Stimulated activated CD4-positive, alpha-beta T cell treated with anti-CD3 and anti-CD28 coated beads, Interleukin-12 subunit alpha, Interleukin-12 subunit beta, amount 100 ng/mL, for 24 hours (primary cell): ENCODE data around the gene MYO5C.

ENCODE experiments used
- DNase-seq, 2 experiments: peaks; one replicate each; pipeline ENCODE4 v3.0.0-alpha.2; 2020; ENCODE audit warnings: low read depth in 2 of 2

MYO5C gene

DNA sequence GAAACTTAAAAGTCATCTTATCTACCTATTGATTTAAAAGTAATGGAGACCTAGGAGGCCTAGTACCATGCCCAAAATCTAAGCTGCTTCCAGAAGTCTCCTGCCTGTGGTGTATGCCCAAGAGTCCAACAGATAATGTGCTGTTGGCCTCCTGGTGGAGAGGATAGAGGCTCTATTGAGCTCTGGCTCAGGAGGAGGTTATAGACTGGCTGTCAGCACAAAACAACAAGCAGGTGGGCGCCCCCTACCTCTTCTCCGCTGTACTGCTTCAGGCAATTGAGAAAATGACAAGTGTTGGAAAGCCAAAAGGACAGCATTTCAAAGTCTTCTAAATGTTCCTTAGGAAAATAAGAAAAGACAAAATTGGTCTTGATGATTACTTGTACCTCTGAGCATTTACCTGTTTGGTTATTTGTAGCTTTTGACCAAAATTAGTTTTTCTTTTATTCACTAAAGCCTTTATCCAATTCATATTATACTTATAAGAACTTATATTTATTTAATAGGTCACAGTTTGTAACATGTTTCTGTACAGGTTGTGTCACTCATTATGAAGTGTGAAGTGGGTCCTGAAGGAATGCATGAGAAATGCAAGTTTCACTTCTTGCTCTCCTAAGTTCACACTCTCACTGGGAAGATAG lies 87.2 kb downstream of the MYO5C start:
- DNase-seq, result peak; percentile 35 to 73

DNA sequence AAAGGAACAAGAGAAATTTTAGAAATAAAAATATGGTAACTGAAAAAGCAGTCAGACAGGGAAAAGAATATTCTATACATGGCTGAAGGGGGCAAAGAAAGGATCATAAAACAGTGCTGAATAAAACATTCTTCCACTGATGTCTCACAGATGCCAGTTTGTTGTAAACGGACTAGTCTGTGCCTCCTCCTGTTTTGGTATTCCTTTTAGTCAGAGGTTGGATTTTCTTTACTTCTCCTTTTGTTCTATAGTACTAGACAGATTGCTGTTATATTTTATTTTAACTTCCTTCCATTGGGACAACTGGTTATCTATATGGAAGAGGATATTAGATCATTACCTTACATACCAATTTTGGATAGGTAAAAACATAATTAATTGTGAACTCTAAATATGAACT lies 88.4 kb downstream of the MYO5C start:
- DNase-seq, result no peak

DNA sequence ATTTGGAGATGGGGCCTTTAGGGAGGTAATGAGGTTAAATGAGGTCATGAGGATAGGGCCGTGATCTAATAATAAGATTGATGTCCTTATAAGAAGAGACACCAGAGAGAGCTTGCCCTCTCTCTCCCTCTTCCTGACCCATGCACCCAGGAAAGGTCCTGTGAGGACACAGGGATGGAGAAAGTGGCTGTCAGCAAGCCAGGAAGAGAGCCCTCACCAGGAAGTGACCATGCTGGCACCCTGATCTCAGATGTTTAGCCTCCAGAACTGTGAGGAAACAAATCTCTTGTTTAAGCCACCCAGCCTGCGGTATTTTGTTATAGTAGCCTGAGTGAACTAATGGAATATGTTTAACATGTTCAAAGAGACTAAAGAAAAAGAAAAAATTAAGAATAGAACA lies 89.2 kb downstream of the MYO5C start:
- no peak for DNase-seq

DNA sequence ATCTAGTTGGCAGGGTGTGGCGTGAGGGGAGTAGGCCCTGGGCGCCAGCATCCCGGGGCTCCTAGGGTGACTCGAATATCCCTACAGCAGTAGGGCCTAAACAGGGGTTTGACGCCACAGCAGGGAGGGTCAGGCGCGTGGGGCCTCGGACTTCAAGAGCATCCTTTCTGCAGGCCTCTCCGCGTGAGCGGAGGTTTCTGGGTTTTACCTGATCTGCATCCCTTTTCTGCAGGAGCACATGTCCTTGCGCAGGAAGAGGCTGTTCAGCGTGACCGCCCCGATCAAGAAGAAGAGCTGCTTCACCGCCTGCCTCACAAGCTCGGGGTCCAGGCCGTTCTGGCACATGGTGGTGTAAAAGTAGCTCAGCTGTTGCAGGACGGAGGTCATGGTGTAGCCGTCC lies 90.9 kb downstream of the MYO5C start:
- DNase-seq, result no peak

DNA sequence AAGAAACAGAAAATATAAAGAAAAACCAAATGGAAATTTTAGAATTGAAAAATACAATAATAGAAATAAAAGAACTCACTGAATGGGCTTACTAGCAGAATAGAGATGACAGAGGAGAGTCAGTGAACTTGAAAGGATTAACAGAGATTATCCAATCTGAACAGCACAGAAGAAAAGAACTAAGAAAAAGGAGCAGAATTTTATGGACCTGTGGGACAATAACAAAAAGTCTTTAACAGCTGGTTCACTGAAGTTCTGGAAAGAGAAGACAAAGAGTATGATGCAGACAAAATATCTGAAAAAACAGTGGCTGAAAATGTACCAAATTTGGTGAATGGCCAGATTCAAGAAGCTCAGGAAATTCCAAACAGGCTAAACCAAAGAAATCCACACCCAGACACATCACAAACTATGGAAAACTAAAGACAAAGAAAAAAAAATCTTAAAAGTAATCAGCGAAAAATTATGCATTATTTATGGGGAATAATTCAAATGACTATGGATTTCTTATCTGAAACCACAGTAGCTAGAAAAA lies 94.7 kb downstream of the MYO5C start:
- DNase-seq, result no peak

DNA sequence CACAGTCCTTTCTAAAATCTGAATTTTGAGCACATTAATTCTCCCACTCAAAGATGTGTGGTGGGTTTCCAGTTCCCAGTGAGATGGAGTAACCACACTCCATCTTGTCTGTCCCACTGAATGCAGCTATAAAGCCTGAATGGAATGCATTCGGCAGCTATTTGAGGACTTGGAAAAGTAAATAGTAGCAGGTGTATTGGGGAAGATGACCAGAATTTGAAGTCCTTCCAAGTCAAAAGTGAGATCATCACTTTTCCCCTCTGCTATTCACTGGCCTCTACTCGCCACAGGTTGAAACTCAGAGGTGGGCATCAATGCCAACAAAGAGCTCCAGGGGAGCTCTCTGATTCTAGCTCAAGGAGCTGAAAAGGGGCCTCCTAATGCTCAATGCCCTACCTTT lies 96.3 kb downstream of the MYO5C start:
- DNase-seq, result no peak

DNA sequence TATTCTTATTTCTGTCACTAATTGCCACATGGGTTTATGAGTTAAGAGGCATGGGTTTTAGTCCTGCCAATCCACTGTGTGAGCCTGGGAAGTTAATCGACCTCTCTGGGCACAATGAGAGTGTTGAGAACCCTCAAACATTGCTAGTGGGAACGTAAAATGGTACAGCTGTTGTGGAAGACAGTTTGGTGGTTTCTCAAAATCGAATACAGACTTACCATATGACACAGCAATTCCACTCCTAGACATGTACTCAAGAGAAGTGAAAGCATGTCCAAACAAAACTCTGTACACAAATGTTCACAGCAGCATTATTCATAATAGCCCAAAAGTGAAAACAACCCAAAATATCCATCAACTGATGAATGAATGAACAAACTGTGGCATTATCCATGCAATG lies 98.7 kb downstream of the MYO5C start:
- DNase-seq, result no peak

DNA sequence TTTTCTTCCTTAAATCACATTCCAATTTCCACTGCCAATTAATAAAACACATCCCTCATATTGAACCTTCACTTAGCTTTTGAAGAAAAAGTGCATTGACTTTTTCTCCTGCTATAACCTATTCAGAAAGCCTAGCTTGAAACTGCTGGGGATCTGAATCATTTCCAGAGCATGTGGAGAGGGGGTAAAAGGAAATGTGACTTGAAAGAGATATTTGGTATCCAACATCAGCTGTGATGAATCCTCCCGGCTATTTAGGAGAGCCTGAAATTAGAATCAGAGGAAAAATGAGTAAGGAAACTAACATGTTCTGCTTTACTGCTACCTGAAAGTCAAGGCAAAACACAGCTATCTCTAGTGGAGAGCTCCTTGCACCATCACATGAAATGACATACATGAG lies 101.8 kb downstream of the MYO5C start:
- DNase-seq, result no peak

DNA sequence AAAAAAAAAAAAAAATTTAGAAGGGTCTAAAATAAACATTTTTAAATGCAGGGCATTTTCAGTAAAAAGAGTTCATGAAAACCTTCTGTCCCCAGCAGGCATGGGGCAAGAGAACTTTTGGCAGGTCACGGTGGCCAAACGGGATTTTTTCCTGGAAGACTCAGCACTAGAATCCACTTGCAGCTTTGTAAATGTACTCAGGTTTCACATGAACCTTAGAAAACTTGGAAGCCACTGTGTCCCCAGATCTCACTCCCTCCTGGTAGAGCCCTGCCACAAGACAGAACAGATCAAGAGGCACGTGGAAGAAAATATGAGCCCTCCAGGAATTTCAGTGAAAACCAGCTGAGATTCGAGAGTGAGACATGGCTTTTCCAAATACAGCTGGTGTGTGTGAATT lies 102.3 kb downstream of the MYO5C start:
- no peak for DNase-seq

DNA sequence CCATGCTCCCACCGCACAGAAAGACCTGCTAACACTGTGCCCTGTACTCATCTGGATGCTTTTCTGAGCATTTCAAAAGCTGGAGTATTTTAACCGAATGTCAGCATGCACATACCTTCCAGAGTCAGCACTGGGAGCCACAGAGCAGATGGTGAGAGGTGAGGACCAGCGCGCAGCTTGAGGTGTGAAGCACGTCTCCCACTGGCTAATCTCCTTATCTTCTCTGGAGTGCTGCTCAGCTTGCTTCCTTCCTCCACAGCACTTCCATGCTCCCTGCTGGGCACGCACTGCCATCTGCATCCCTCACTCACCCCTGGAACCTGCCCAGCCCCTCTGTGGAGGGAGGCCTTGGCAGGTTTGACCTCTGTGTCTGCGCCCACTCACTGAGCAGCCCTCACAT lies 104.4 kb downstream of the MYO5C start, which contains the start of gene GNB5:
GNB5 (minus strand) TSS at position 186 of the 400 bp plus-strand sequence. CDS start 6,716 bp downstream, outside the sequence.
- DNase-seq, result no peak

DNA sequence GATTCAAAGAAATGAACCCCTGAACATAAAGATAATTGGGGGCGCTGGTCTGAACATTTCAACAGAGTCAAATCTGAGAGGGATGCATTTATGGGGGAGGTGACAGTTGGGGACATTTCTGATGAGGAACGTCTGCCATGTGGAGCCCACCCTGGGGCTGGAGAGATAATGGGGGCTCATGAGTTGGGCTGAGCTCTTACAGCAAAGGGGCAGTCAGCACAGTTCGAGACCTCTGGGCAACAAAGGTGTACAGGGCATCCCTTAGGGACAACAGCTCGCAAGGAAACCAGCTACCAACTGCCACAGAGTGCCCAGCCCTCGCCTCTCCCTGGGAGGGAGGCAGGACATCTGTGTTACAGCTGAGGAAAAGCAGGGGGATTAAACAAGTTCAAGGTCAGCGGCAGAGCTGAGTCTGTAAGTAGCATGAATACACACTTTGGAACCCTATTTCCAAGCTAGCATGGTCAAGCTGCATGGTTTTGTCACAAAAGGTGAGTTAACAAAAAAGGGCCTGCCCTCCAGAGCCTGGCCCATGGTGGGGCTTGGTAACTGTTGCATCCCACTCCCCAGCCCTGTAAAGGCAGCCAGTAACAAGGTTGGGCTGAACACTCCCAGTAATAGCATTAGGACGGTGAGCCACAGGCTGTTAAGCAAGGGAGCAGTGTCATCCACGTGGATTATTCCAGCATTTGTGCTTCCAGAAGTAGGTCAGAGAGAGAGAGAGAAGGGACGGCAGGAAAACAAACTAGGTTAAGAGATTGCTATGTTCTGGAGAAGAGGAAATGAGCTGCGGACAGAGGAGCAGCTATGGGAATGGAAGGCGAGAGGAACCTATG lies 108.7 kb downstream of the MYO5C start:
- no peak for DNase-seq

DNA sequence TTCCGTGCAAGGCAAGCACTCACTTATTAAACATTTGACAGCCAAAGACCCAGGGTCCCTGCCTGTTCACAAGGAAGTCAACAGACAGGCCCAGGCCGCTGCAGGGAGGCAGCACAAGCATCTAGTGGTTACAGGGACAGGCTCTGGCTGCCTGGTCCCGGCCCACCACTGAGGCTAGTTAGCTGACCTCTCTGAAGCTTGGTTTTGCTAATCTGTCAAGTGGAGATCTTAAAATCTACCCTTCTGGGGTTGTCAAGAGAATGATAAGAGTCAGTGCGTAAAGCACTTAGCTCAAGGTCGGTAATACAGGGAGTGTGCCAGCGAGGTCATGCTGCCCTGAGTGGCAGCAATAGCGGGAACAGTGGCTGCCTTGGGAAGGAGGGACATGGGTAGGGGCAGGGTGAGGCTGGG lies 110.4 kb downstream of the MYO5C start:
- no peak for DNase-seq

DNA sequence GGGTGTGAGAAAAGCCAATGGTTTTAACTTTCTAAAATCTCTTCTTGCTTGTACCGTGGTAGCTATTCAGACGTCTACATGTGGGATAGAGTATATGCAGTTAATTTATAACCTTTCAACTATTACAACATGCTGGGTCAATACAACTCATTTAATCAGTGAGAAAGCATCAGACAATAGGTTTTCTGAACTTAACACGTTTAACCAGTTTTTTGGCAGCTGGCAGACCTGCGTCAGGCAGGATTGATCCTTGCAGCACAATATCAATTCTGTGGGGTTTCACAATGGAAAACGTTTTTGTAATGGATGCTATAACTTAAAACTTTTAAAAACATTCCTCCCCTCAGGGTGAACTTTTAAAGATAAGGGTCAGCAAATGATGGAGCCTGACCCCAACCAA lies 110.9 kb downstream of the MYO5C start:
- DNase-seq, result no peak

DNA sequence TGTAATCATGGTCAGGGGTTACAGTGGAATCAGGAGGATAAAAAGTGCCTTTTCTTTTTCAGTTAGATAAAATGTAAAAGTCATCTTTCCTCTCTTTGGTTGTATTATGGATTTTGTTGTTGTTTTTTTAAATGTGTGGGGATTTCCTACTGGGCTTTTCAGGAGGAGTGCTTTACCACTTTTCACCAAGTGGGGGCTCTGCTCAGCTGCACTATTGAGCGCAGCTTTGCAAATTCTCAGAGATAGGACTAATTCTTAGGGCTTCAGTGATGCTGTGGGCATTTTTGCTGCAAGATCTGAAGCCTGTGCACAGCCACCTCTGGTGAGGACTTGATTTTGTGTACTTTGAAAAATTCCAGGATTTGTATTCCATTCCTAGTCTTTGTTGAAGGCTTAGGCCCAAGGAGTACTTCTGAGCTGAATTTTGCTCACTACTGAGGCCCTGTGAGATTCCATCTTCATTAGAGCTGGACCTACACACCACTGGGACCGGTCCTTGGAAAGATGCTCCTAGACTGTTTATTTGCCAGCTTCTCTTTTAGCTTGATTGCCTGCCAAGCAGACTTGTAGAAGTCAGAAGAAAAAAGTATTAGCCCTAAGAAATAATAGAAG lies 111.9 kb downstream of the MYO5C start:
- DNase-seq, result no peak

DNA sequence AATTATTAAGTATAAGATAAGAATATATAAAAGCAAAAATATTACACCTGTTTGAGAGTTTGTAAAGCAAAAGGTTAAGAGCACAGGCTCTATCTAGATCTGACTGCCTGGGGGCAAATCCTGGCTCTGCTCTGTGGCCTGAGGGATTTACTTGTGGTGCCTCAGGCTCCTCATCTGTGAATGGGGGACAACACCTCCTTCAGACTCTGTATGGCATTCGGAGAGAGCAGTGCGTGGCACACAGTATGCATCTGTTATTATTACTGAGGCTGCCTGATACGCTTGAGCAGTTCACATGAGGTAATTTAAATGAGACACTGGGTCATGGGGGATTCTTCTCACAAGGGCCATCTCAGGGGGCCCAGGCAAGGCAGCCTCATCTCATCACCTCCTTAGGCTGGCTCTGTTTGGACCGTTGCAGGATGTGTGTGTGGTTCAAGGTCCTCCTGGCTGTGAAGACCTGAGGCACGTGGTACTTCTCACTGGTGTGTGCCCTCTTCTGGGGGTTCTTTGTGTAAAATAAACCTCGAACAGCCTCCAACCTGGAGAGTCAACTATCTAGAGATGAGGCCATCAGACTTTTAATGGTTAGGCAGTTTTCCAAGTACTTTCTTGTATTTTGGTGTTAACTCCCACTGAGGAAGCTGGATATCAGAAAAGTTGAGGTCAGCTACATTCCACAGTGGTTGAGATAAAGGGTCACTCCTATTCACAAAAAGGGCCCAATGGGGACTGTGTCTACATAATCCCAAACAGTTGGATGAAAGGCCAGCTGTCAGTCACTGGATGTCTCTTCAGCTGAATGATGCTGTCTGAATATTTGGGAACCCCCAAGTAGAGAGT lies 113.4 kb downstream of the MYO5C start:
- no peak for DNase-seq

DNA sequence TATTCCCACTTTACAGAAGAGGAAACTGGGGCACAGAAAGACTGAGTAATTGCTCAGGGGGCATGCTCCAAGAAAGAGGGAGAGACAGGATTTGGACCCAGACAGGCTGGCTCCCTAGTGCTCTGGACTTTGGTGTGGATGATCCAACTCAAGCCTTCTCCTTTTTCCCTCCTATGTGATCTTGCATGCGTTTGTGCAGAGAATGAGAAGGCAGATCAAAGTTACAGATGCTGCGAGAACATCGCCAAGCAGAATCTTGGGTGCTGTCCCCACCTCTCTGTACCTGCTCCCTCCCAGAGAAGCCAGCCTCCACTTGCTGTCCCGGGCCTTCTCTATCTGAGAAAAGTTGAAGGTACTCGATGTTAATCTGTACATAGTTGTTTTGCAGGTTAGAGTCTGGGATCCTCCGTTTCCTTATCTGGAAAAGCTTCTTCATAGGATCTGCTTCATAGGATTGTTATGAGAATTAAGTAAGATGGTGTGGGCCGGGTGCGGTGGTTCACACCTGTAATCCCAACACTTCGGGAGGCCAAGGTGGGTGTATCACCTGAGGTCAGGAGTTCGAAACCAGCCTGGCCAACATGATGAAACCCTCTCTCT lies 114.7 kb downstream of the MYO5C start:
- no peak for DNase-seq

DNA sequence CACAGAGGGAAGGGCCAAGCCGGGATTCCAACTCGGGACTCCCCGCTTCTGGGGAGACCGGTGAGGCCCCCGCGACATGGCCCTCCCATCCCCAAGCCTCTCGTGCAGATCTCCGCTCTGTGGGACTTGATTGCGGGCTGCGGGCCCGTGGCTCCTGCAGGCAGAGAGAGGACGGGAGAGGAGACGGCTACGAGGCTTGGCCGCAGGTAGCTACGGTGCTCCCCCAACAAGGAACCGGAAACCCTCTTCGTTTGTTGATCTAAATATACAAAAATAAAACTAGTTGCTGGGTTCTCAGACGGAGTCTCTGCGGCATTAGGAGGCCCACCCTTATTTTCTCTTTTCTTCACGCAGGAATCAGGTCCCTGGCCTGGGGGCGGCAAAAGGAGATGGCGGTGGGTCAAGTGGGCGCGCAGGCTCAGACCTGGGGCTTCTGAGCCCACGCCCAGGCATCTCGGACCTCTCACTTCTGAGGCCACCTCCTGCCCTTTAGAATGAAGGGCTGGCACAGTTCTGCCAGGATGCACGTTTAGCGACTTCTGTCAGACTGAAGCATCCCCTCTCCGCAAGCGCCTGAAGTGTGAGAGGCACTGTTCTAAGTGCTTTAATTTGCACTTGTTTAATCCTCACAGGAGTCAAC lies 115.3 kb downstream of the MYO5C start:
- peak in 1 of 2 experiments; percentile 11 for DNase-seq

DNA sequence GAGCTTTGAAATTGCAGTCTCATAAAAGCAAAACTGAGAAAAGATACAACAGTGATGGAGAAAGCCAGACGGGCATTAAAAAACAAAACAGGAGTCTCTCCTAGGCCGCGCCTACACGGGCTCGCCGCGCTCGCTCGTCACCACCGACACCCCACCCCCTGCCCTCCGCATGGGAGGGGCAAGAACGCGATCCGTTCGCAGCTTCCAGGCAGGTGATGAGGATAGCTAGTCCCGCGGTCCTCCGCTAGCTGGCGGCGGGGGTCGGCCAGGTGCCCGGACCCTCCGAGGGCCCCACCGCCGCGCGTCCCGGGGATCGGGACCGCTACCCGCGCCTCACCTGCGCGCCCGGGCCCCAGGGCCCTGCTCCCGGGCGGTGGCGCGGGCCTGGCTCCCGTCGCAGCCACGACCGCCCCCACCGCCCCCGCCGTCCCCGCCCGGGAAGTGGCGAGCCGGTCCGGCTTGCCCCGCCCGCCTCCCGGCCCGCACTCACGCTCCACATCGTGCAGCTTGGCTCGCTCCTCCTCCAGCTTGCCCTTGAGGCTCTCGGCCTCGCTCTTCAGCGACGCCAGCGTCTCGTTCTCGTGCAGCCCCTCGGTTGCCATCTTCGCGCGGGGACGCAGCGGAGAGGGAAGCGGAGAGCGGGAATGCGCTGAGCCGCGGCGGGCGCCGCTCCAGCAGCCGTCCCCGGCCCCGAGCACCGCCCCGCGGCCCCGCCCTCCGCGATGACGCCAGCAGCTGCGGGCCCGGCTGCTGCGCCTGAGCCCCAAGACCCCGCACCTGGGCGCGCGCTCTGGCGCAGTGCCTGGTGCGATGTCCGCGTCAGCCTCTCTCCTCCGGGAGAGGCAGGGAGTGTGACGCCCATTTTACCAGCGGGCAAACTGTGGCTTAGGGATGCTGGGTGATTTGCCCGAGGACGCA lies 116.1 kb downstream of the MYO5C start:
- DNase-seq, result peak; percentile 76 to 83

DNA sequence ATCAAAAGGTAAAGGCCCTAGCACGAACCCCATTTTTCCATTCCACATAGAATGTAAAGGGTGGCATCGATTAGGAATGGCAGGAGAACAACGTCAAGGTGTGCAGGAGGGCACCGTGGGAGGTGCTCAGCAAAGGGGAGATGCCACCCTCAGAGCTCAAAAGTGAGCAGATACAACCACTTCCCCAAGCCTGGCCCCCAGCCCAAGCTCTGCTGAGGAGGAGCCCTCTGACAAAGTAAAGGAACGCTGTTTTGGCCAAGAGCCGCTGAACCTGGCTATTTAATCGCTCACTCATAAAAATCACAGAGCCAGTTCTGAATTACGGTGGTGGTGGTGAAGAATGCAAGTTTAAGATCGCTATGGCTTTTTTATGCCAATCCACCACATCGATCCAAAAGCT lies 116.8 kb downstream of the MYO5C start:
- no peak for DNase-seq

DNA sequence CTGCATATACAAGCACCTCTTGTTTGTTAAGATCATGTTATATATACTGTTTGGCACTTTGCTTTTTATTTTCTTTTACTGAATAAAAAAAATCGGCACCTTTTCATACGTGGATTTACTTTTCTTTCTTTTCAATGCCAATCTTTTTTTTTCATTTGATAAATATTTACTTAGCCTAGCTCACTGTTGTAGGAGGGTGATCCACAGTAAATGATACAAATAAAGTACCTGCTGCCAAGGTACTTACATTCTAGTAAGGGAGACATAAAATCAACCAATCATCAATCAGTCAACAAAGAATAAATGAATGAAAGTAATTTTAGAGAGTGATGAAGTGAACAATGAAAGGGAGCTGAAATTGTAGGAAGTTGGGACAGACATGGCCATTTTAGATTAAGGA lies 122.7 kb downstream of the MYO5C start:
- DNase-seq, result no peak
